Suprapubic skin (tissue), 3 donors: ENCODE measurements around the gene CAMK1D.

Experiments
- POLR2A ChIP-seq, 2 donors: fragments of 450-650 bp; IDR thresholded peaks; one replicate each; pipeline ENCODE4 v1.6.1; 2017; ENCODE audit warnings: antibody characterized with exemption in 2 of 2, mild to moderate bottlenecking in 2 of 2, moderate library complexity in 2 of 2
- TF ChIP-seq, protein P1 (sequence below), 2 donors: fragments of 200-600 bp in 1 of 2; fragments of 450-650 bp in 1 of 2; sonication (generic) in 1 of 2; IDR thresholded peaks; one replicate each; pipeline ENCODE4 v1.5.1; 2016 to 2019; ENCODE audit warnings: antibody characterized with exemption in 2 of 2, mild to moderate bottlenecking in 1 of 2, moderate library complexity in 1 of 2

DNA sequence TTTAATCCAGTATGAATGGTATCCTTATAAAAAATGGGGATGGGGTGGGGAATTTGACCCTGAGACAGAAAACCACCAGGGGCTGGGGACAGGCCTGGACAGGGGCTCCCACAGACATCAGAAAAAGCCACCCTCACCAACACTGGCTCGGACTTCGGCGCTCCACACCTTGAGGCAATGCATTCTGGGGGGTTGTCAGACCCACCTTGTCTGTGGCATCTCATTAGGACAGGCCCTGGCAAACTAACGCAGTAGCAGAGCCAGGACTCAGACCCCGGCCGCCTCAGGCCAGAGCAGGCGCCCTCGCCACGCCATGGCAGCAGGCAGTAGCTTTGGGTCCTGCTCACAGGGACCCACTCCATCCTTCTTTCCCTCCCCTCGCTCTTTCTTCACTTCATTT, 492.1 kb downstream of the CAMK1D start:
- TF ChIP-seq POLR2A (IDR thresholded peaks at IDR 0.05), result no peak
- TF ChIP-seq, protein P1, sequence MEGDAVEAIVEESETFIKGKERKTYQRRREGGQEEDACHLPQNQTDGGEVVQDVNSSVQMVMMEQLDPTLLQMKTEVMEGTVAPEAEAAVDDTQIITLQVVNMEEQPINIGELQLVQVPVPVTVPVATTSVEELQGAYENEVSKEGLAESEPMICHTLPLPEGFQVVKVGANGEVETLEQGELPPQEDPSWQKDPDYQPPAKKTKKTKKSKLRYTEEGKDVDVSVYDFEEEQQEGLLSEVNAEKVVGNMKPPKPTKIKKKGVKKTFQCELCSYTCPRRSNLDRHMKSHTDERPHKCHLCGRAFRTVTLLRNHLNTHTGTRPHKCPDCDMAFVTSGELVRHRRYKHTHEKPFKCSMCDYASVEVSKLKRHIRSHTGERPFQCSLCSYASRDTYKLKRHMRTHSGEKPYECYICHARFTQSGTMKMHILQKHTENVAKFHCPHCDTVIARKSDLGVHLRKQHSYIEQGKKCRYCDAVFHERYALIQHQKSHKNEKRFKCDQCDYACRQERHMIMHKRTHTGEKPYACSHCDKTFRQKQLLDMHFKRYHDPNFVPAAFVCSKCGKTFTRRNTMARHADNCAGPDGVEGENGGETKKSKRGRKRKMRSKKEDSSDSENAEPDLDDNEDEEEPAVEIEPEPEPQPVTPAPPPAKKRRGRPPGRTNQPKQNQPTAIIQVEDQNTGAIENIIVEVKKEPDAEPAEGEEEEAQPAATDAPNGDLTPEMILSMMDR (IDR thresholded peaks at IDR 0.05), result no peak
